Hepatocyte (in vitro differentiated cells): ENCODE results near the gene CHRM1.

Source experiments
- CTCF ChIP-seq: fragments of 200-600 bp; sonication (generic); IDR thresholded peaks from 2 replicates; pipeline ENCODE4 v1.5.1; 2016; ENCODE audit warnings: antibody characterized with exemption, mild to moderate bottlenecking; ENCODE audit not compliant: poor library complexity
- EZH2 ChIP-seq: fragments of 200-600 bp; sonication (generic); IDR thresholded peaks from 2 replicates; pipeline ENCODE4 v1.6.1; 2016; ENCODE audit warnings: antibody characterized with exemption, mild to moderate bottlenecking, borderline replicate concordance
- EZH2phosphoT487 ChIP-seq: fragments of 200-600 bp; sonication (generic); IDR thresholded peaks from one replicate; pipeline ENCODE4 v1.6.1; 2018; ENCODE audit warnings: antibody characterized with exemption, mild to moderate bottlenecking, low read depth, moderate library complexity; ENCODE audit not compliant: unreplicated experiment, severe bottlenecking

- TF ChIP-seq CTCF (peak; percentile 98), EZH2 (no peak), EZH2phosphoT487 (no peak)
Observed at GRCh38 chr11:62905927-62906531, 15.1 kb downstream of the CHRM1 start.
